ENCODE results near the gene VEGFB.

DNA sequence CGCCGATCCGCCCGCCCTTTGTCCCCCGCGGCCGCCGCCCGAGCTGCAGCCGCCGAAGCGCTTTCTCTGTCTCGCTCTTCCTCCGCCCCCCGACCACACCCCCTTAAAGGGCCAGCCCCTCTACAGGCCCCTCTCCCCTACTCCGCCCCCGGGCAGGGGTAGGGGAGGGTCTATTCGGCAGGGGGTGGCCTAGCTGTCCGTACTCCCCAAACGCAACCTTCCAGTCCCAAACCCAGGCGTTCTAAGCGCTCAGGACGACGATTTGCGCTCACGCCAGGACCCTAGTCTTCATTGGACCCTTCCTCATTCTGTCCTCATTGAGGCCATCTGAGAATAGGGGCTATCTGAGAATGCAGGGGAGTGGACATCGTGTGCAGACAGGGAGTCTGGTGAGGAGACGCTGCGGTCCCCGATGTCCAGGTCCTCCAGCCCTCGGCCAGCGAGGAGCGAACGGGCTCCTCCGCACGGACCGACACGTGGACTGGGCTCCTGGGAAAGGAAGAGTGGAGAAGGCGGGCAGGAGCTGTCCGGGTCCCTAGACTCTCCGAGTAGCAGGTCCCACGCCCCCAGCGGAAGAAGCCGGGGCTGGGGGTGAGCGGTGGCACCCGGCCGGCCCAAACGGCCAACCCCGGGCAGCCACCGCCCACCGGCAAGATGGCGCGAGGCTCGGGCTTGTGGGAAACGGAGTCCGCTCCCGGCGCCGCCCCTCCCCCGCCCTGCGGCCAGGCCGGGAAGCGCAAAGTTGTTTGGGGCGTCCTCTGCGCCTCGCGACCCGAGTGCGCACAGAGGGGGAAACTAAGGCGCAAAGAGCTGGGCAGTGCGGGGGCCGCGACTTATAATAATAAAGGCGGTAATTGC is 12.7 kb downstream of the VEGFB start, which contains the start of gene PPP1R14B:
- TF ChIP-seq RAD21 (IDR thresholded peaks at IDR 0.05; ENCODE audit: low read depth) (no peak), CREB1 (IDR thresholded peaks at IDR 0.05; ENCODE audit: low read depth) (no peak), EP300 (IDR thresholded peaks at IDR 0.05; ENCODE audit: borderline replicate concordance) (0 out of 2 replicates have a peak, but pooled peaks have one; percentile 27), FOXM1 (IDR thresholded peaks at IDR 0.05; ENCODE audit: borderline replicate concordance, low read depth) (no peak), REST (IDR thresholded peaks at IDR 0.05; ENCODE audit: low read depth) (peak; percentile 28; the same call in 1 of the 2 replicates), EGR1 (IDR thresholded peaks at IDR 0.05) (peak; percentile 34), YY1 (IDR thresholded peaks at IDR 0.05; ENCODE audit: low read depth) (peak; percentile 97), MAX (IDR thresholded peaks at IDR 0.05) (peak; percentile 97), TAF1 (IDR thresholded peaks at IDR 0.05; ENCODE audit: low read depth) (peak; percentile 17; the same call in 1 of the 2 replicates), ZBTB7A (IDR thresholded peaks at IDR 0.05; ENCODE audit: low read depth) (peak; percentile 93), TEAD4 (IDR thresholded peaks at IDR 0.05) (no peak)
